Measurements from ENCODE around the gene CTTNBP2NL.

CTTNBP2NL gene

DNA sequence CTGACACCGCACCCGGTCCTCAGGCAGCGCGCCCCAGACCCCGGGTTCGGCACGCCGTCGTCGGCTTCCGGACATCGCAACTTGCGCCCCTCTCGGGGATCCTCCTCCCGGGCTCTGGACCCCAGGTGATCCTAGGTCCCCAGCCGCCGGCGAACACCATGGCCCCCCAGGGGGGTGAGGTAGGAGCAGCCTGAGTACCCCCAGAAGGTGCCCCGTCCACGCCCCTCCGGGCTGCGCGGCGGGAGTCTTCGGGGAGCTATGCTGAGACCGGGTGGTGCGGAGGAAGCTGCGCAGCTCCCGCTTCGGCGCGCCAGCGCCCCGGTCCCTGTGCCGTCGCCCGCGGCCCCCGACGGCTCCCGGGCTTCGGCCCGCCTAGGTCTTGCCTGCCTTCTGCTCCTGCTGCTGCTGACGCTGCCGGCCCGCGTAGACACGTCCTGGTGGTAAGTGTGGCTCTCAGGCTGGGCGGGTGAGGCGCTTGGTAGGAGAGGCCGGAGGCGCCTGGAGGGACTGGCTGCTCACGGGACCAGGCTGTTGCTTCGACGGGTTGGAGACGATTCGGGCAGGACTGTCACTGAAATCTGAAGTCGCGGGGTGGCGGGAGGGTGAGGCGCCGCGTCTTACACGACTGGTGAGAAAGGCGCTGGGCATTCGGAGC lies 113.1 kb downstream of the CTTNBP2NL start:
- peak; percentile 77 for DNase-seq

GRCh38 chr1:112509660-112510178 lies 113.7 kb downstream of the CTTNBP2NL start:
- no peak for DNase-seq

DNA sequence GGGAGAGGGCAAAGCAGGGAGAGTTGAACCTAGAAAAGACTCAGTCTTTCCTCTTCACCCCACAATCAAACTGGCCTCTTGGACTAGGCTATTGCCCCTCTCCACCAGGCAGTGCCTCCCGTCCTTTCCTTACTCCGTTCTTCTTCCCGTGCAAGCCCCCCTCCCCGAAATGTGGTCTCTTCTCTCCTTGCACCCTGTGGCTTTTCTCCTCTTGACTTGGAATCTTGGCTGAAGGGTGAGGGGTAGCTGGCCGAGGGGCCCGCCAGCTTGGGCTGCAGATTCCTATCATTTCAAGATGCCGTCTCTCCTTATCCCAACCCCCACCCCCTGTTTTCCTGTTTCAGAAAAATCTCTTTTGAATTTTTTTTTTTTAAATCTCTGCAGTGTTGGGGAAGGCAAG lies 114.3 kb downstream of the CTTNBP2NL start:
- no peak for DNase-seq
